Activated CD4-positive, alpha-beta T cell treated with anti-CD3 and anti-CD28 coated beads, Interleukin-2, amount 50 U/mL, for 24 hours (primary cell): Measurements from ENCODE around the gene ARSG.
"Not testable (repeated sequence)": the region's sequence is repeated elsewhere in the genome, so short reads cannot be mapped to it uniquely, and the experiment has no call there.

Experiments used
- DNase-seq, 2 donors: peaks; one replicate each; pipeline ENCODE4 v3.0.0-alpha.2; 2020; ENCODE audit warnings: low read depth in 1 of 2, low spot score in 1 of 2

ARSG gene

GRCh38 chr17:68276339-68276738, 15.0 kb upstream of the ARSG start:
- not testable (repeated sequence) for DNase-seq

- no peak for DNase-seq
These were observed 13.5 kb upstream of the ARSG start for GRCh38 chr17:68277807-68278206.

- not testable (repeated sequence) for DNase-seq
These were observed 9.3 kb upstream of the ARSG start for GRCh38 chr17:68281965-68282364.

GRCh38 chr17:68288375-68288774, 2.9 kb upstream of the ARSG start:
- DNase-seq = no peak

GRCh38 chr17:68288804-68289203, 2.5 kb upstream of the ARSG start:
- DNase-seq = no peak

- DNase-seq = no peak
These were observed 1.8 kb upstream of the ARSG start for GRCh38 chr17:68289473-68289872.

- no peak for DNase-seq
These were observed 1.4 kb upstream of the ARSG start for GRCh38 chr17:68289936-68290267.

- DNase-seq = peak; percentile 18 to 40
These were observed 884 bp upstream of the ARSG start for GRCh38 chr17:68290268-68290954.

- peak; percentile 79 to 82 for DNase-seq
These were observed 767 bp downstream of the ARSG start for GRCh38 chr17:68291836-68292688.

GRCh38 chr17:68292689-68293040, 1.4 kb downstream of the ARSG start:
- DNase-seq = no peak

- DNase-seq = no peak
These were observed 2.3 kb downstream of the ARSG start for GRCh38 chr17:68293490-68294195.

- DNase-seq = no peak
These were observed 2.9 kb downstream of the ARSG start for GRCh38 chr17:68294196-68294555.

- no peak for DNase-seq
These were observed 3.3 kb downstream of the ARSG start for GRCh38 chr17:68294617-68295016.

- DNase-seq = no peak
These were observed 3.8 kb downstream of the ARSG start for GRCh38 chr17:68295086-68295485.

- peak in 1 of 2 donors; percentile 26 for DNase-seq
These were observed 5.2 kb downstream of the ARSG start for GRCh38 chr17:68296217-68297191.

GRCh38 chr17:68297195-68297594, 5.9 kb downstream of the ARSG start:
- DNase-seq = no peak

- DNase-seq = no peak
These were observed 7.3 kb downstream of the ARSG start for GRCh38 chr17:68298601-68299000.

- no peak for DNase-seq
These were observed 8.5 kb downstream of the ARSG start for GRCh38 chr17:68299817-68300216.

- no peak for DNase-seq
These were observed 10.2 kb downstream of the ARSG start for GRCh38 chr17:68301438-68301959.

GRCh38 chr17:68302066-68302564, 10.8 kb downstream of the ARSG start:
- DNase-seq = no peak

- DNase-seq = no peak
These were observed 11.4 kb downstream of the ARSG start for GRCh38 chr17:68302666-68303065.
